Measurements from ENCODE around the gene MYZAP. TPM values are rescaled to one million over a fixed set of nuclear protein-coding genes. Genes with fewer than 3 reads are reported as not detected.

Gene MYZAP
- total and polyA plus RNA-seq, 2 of the 13 experiments (the other 11 are each of a cell fraction or from before 2014, with no cell fraction given) = not detected

DNA sequence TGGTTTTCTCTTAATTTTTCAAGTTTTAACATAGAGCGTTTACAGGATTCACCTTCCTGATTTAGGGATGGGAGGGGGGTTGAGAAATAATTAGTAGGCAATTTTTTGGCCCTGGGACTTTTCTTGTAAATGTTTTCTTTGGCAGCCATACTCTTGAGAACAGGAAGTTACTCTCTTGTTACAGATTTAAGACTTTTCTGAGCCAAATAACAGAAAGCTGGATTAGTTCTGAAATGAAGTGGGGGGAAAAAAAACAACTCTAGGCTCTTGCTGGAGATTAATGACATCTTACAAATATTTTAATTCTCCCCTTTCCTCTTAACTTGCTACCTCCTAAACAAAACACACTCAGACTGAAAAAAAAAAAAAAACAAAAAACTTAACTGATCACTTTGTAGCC lies 101.0 kb downstream of the MYZAP start:
- H3K9me3 ChIP-seq (ENCODE audit: low read length) = no peaks in the 10 kb centered on the region
- no peaks in the 10 kb centered on the region for H3K4me1 ChIP-seq (ENCODE audit: insufficient read depth, low read length)
- H3K4me3 ChIP-seq (replicated peaks in 1 of 3; ENCODE audit: insufficient read depth in 1 of 3, low read depth in 2 of 3, low read length in 3 of 3) = no peak overlapping the region
- peaks cover 0 to 4% of the 10 kb centered on the region in 2 experiments; a peak in 3 of 5 replicates for H3K27me3 ChIP-seq (ENCODE audit: control insufficient read depth in 1 of 2, insufficient read depth in 2 of 2, low read length in 2 of 2)
- no peaks in the 10 kb centered on the region for H4K20me1 ChIP-seq (ENCODE audit: insufficient read depth, low read length)
- WGBS (ENCODE audit: low lambda C conversion rate) = 0% methylated on average over 1 of the region's 1 CpG
- no peaks in the 10 kb centered on the region for H3K36me3 ChIP-seq (replicated peaks in 1 of 2; ENCODE audit: control insufficient read depth in 1 of 2, insufficient read depth in 2 of 2, low read length in 2 of 2)
- ChIA-PET CTCF (ENCODE audit: low intra/inter-chr PET ratio, low total read pairs) (no interaction called here), POLR2A (no interaction called here)
- TF ChIP-seq KLF11 (CRISPR knock-in tag; IDR thresholded peaks at IDR 0.05) (no peak), PPARG (CRISPR knock-in tag; conservative IDR thresholded peaks at IDR 0.05) (no peak), SAFB2 (CRISPR knock-in tag; IDR thresholded peaks at IDR 0.05; ENCODE audit: borderline replicate concordance, low read depth) (no peak), ZNF547 (CRISPR knock-in tag; IDR thresholded peaks at IDR 0.05) (no peak), ZFYVE20 (CRISPR knock-in tag; IDR thresholded peaks at IDR 0.05; ENCODE audit: borderline replicate concordance, low read depth) (no peak), ZNF530 (CRISPR knock-in tag; IDR thresholded peaks at IDR 0.05; ENCODE audit: low read depth) (no peak), SOX13 (IDR thresholded peaks at IDR 0.05) (no peak), SOX13 (CRISPR knock-in tag; conservative IDR thresholded peaks at IDR 0.05 in 1 of 2, IDR thresholded peaks at IDR 0.05 in 1 of 2) (no peak), FOXK2 (IDR thresholded peaks at IDR 0.05) (no peak)
- TF ChIP-seq, protein P1, sequence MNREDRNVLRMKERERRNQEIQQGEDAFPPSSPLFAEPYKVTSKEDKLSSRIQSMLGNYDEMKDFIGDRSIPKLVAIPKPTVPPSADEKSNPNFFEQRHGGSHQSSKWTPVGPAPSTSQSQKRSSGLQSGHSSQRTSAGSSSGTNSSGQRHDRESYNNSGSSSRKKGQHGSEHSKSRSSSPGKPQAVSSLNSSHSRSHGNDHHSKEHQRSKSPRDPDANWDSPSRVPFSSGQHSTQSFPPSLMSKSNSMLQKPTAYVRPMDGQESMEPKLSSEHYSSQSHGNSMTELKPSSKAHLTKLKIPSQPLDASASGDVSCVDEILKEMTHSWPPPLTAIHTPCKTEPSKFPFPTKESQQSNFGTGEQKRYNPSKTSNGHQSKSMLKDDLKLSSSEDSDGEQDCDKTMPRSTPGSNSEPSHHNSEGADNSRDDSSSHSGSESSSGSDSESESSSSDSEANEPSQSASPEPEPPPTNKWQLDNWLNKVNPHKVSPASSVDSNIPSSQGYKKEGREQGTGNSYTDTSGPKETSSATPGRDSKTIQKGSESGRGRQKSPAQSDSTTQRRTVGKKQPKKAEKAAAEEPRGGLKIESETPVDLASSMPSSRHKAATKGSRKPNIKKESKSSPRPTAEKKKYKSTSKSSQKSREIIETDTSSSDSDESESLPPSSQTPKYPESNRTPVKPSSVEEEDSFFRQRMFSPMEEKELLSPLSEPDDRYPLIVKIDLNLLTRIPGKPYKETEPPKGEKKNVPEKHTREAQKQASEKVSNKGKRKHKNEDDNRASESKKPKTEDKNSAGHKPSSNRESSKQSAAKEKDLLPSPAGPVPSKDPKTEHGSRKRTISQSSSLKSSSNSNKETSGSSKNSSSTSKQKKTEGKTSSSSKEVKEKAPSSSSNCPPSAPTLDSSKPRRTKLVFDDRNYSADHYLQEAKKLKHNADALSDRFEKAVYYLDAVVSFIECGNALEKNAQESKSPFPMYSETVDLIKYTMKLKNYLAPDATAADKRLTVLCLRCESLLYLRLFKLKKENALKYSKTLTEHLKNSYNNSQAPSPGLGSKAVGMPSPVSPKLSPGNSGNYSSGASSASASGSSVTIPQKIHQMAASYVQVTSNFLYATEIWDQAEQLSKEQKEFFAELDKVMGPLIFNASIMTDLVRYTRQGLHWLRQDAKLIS (CRISPR knock-in tag; IDR thresholded peaks at IDR 0.05) = no peak
- H3K9ac ChIP-seq (ENCODE audit: insufficient read depth, low read depth, low read length) = no peak overlapping the region
- intact Hi-C loops (cut with micrococcal nuclease; ENCODE audit: unreplicated experiment) (no loop called here), in situ Hi-C loops (cut with HindIII; ENCODE audit: extremely low pct_ligation_motif_present, low pct_unique_long_range_greater_than_20kb) (no loop called here)
- no TSS peak for BruUV-seq (replicated peaks)
- H2AFZ ChIP-seq (ENCODE audit: low read length) = no peak overlapping the region
- DNase-seq (ENCODE audit: low spot score) = no peak
- no peak for FAIRE-seq
- H3K27ac ChIP-seq (ENCODE audit: extremely low read length, insufficient read depth, low read length) = no peak overlapping the region
- no peak overlapping the region for H3K4me2 ChIP-seq (ENCODE audit: low read depth, low read length)
- ATAC-seq = no peak
- no peaks in the 10 kb centered on the region for H3K79me2 ChIP-seq (ENCODE audit: insufficient read depth, low read length)
